ENCODE data around the gene OTX1.

DNA sequence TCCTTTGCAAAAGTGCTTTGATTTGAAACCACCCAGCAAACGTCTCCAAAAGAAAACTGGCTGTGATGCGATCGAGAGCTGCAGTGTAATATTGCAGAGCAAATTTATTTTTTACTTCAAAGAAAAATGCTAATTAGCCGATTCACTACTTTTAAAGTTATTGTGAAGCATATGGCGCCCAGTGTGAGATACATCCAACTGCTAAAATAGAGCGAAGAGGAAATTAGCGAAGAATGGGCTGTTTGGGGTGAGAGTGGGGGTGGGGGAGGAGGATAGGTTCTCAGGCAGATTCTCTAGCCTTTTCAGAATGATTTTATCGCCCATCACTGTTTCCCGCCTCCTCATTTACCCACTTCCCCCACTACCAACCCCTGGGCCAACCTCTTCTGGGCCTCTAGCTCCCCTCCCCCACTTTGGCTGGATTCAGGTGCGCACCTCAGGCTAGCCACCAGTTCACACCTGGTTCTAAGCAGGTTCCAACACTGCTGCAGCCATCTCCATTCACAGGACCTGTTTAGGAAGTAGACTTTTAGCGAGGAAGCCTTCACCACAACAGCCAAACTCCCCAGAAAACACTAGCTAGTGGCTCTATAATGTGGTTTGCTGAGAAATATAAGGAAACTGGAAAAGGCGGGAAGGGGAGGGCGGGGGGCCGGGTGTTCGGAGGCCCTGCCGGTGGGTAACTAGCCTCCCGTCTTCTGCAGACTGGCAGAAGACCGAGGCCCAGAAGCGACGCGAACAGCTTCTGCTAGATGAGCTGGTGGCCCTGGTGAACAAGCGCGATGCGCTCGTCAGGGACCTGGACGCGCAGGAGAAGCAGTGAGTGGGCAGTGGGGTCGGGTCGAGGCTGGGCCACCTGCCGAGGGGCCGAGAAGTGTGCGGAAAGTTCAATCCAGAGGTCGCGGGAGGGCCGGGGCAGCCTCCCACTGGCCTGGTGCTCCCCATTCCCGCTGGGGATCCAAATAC lies 6.0 kb upstream of the OTX1 start:
- TF ChIP-seq ATF3 (IDR thresholded peaks at IDR 0.05), result no peak
- TF ChIP-seq, protein P1, sequence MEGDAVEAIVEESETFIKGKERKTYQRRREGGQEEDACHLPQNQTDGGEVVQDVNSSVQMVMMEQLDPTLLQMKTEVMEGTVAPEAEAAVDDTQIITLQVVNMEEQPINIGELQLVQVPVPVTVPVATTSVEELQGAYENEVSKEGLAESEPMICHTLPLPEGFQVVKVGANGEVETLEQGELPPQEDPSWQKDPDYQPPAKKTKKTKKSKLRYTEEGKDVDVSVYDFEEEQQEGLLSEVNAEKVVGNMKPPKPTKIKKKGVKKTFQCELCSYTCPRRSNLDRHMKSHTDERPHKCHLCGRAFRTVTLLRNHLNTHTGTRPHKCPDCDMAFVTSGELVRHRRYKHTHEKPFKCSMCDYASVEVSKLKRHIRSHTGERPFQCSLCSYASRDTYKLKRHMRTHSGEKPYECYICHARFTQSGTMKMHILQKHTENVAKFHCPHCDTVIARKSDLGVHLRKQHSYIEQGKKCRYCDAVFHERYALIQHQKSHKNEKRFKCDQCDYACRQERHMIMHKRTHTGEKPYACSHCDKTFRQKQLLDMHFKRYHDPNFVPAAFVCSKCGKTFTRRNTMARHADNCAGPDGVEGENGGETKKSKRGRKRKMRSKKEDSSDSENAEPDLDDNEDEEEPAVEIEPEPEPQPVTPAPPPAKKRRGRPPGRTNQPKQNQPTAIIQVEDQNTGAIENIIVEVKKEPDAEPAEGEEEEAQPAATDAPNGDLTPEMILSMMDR (IDR thresholded peaks at IDR 0.05; ENCODE audit: low read depth, low read length, missing input control), result no peak
- no peak for TF ChIP-seq RXRA (IDR thresholded peaks at IDR 0.05)
- TF ChIP-seq RAD21 (IDR thresholded peaks at IDR 0.05), result no peak
- TF ChIP-seq SP1 (IDR thresholded peaks at IDR 0.05), result no peak
- TF ChIP-seq, protein P2, sequence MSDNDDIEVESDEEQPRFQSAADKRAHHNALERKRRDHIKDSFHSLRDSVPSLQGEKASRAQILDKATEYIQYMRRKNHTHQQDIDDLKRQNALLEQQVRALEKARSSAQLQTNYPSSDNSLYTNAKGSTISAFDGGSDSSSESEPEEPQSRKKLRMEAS (IDR thresholded peaks at IDR 0.05), result no peak
- no peak for TF ChIP-seq REST (IDR thresholded peaks at IDR 0.05)
- TF ChIP-seq TAF1 (conservative IDR thresholded peaks at IDR 0.05), result no peak
- TF ChIP-seq FOXA1 (IDR thresholded peaks at IDR 0.05), result no peak
